DOHH2 (cell line): ENCODE data around the gene KCNQ1OT1.

Source experiments
- CTCF ChIP-seq: fragments of 200-600 bp; sonication (generic); IDR thresholded peaks from one replicate; pipeline ENCODE4 v1.5.1; 2014; ENCODE audit warnings: antibody characterized with exemption, mild to moderate bottlenecking, low read depth, low read length; ENCODE audit not compliant: poor library complexity, severe bottlenecking
- EZH2phosphoT487 ChIP-seq: fragments of 200-600 bp; sonication (generic); IDR thresholded peaks from 2 replicates; pipeline ENCODE4 v1.6.1; 2017; ENCODE audit warnings: borderline replicate concordance, mild to moderate bottlenecking, antibody characterized with exemption, low read length, moderate library complexity, mixed read lengths

DNA sequence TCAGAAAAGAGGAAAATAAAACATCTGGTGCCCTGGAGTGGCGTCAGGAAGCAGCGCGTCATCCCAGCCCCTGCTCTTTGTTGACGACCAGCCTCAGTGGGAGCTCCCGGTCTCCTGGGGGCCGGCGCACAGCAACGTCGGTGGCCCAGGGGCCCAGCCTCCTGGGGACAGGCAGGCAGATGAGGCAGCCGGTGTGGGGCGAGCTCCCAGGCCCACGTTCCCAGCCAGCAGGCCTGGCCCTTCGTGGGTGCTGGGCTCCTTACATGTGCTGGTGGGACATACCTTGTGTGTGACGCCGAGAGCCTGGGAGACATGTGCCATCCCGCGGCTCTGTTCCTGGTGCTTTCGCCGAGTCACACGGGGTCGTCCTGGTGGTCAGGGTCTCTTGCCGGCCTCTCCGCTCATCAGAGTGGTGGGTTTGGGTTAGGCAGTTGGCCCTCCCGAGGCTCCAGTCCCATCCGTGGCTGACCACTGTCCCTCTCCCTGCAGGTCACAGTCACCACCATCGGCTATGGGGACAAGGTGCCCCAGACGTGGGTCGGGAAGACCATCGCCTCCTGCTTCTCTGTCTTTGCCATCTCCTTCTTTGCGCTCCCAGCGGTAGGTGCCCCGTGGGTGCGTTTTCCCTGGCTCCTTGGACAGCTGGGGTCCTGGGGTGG is 116.7 kb downstream of the KCNQ1OT1 start:
- no peak for TF ChIP-seq CTCF
- TF ChIP-seq EZH2phosphoT487: no peak
